K562 (cell line): Measurements from ENCODE around the gene PTRH2. TPM values are rescaled to one million over a fixed set of nuclear protein-coding genes. Genes with fewer than 3 reads are reported as not detected.
A peak's percentile ranks its signal among the peaks of the same experiment; 100 is the strongest.

Experiments used
- BCOR ChIP-seq: fragments of 450-650 bp; IDR thresholded peaks from 2 replicates; pipeline ENCODE4 v1.6.1; 2016
- EZH2 ChIP-seq: IDR thresholded peaks from 2 replicates; pipeline ENCODE4 v1.6.1; 2012; ENCODE audit warnings: low read depth, mild to moderate bottlenecking, inconsistent platforms, low read length, borderline replicate concordance
- HDAC2 ChIP-seq: fragments of 450-650 bp; IDR thresholded peaks from 2 replicates; pipeline ENCODE4 v1.6.1; 2016; ENCODE audit warnings: mild to moderate bottlenecking
- HDGF ChIP-seq: fragments of 450-650 bp; IDR thresholded peaks from 2 replicates; pipeline ENCODE4 v1.6.1; 2016
- HNRNPK ChIP-seq: fragments of 200-400 bp; formaldehyde crosslinking; IDR thresholded peaks from one replicate; pipeline ENCODE4 v1.6.1; 2018; ENCODE audit warnings: mild to moderate bottlenecking, low read depth, low read length; ENCODE audit not compliant: poor library complexity, severe bottlenecking
- IRF1 ChIP-seq: sonication (generic); formaldehyde crosslinking; IDR thresholded peaks from 2 replicates; pipeline ENCODE4 v1.8.0; 2022; ENCODE audit warnings: missing genetic modification reagents, mild to moderate bottlenecking, borderline replicate concordance
- MAFG ChIP-seq: fragments of 450-650 bp; conservative IDR thresholded peaks from 2 replicates; pipeline ENCODE4 v1.6.1; 2016; ENCODE audit warnings: missing genetic modification characterization, missing compliant biosample characterization
- MAX ChIP-seq: sonication (generic); formaldehyde crosslinking; IDR thresholded peaks from 2 replicates; pipeline ENCODE4 v1.9.0; 2022; ENCODE audit warnings: mild to moderate bottlenecking, missing genetic modification reagents
- PRPF4 ChIP-seq: fragments of 200-400 bp; formaldehyde crosslinking; IDR thresholded peaks from one replicate; pipeline ENCODE4 v1.6.1; 2017; ENCODE audit warnings: low read length, low read depth, mild to moderate bottlenecking; ENCODE audit not compliant: insufficient read depth, poor library complexity, severe bottlenecking
- SMARCA4 ChIP-seq: fragments of 450-650 bp; IDR thresholded peaks from 2 replicates; pipeline ENCODE4 v1.6.1; 2016
- SMARCA5 ChIP-seq: fragments of 450-650 bp; IDR thresholded peaks from 2 replicates; pipeline ENCODE4 v1.6.1; 2016
- TBL1XR1 ChIP-seq, 2 experiments: IDR thresholded peaks; 2 replicates each; pipeline ENCODE4 v1.6.1; 2012; ENCODE audit warnings: improper control_type of control experiment in 2 of 2, low read length in 2 of 2, mild to moderate bottlenecking in 1 of 2
- TFAP4 ChIP-seq: sonication (generic); formaldehyde crosslinking; IDR thresholded peaks from 2 replicates; pipeline ENCODE4 v1.8.0; 2022; ENCODE audit warnings: missing genetic modification reagents, mild to moderate bottlenecking, moderate library complexity, borderline replicate concordance
- ZEB2 ChIP-seq: fragments of 450-650 bp; IDR thresholded peaks from 2 replicates; pipeline ENCODE4 v1.6.1; 2016
- ZMIZ1 ChIP-seq, 2 experiments: fragments of 150-350 bp in 1 of 2; IDR thresholded peaks; 2 replicates each; pipeline ENCODE4 v1.6.1; 2012 to 2016; ENCODE audit warnings: low read depth in 2 of 2, low read length in 2 of 2, mild to moderate bottlenecking in 1 of 2, moderate library complexity in 1 of 2
- ZNF609 ChIP-seq: sonication (generic); formaldehyde crosslinking; IDR thresholded peaks from 2 replicates; pipeline ENCODE4 v1.8.1; 2023; ENCODE audit warnings: missing genetic modification reagents, mild to moderate bottlenecking, borderline replicate concordance
- ZNF655 ChIP-seq: fragments of 250-450 bp; sonication (Bioruptor Pico); IDR thresholded peaks from 2 replicates; pipeline ENCODE4 v1.5.0; 2021
- polyA plus RNA-seq, 8 experiments: library from polyadenylated mRNA; depleted of rRNA in 4 of 8; stranded (reverse) in 5 of 8; unstranded in 3 of 8; fragments of >200 nt; fragmentation: Nextera tagmentation in 2 of 8; fragmentation: Illumina TruSeq in 1 of 8; extraction: Ambion mirVana in 2 of 8; extraction: Trizol in 1 of 8; gene quantifications; 2 replicates each; pipeline versions ENCODE4 v1.2.1 to v1.2.3, GENCODE V29; 2011 to 2014; ENCODE audit warnings: inconsistent platforms in 1 of 8, missing spikeins in 1 of 8
- total RNA-seq, 7 experiments: library from RNA; depleted of rRNA in 6 of 7; stranded (reverse); fragments of >200 nt in 6 of 7; fragmentation: Illumina TruSeq in 2 of 7; extraction: Trizol in 2 of 7; gene quantifications; 2 replicates each; pipeline versions ENCODE4 v1.2.1 to v1.2.3, GENCODE V29; 2011 to 2021; ENCODE audit warnings: low replicate concordance in 1 of 7

Gene PTRH2
- total and polyA plus RNA-seq, 9 of the 15 experiments (the other 6 are each of a cell fraction or from before 2014, with no cell fraction given): 53.1 to 210 (median 126) TPM

GRCh38 chr17:59702304-59702703 lies 4.9 kb downstream of the PTRH2 start (continued):
- TF ChIP-seq IRF1: no peak
- no peak for TF ChIP-seq ZNF655 (CRISPR knock-in tag)
- no peak for TF ChIP-seq ZEB2
- TF ChIP-seq HNRNPK: no peak
- no peak for TF ChIP-seq PRPF4
- no peak for TF ChIP-seq ZNF609
- TF ChIP-seq BCOR: peak; percentile 50; the same call in 1 of the 2 replicates
- TF ChIP-seq TBL1XR1 (IDR thresholded peaks at IDR 0.05; ENCODE audit: low read length in 2 of 2): 0 out of 4 replicates have a peak, but pooled peaks of 1 of the 2 experiments have one; percentile 35
- 0 out of 2 replicates have a peak, but pooled peaks have one; percentile 14 for TF ChIP-seq MAX
- TF ChIP-seq SMARCA5: no peak
- TF ChIP-seq TFAP4 (CRISPR knock-in tag): peak; percentile 56
- no peak for TF ChIP-seq MAFG
- peak in 1 of 2 experiments; percentile 90; a peak in 2 of 4 replicates for TF ChIP-seq ZMIZ1 (IDR thresholded peaks at IDR 0.05; ENCODE audit: low read depth in 2 of 2, low read length in 2 of 2)
- TF ChIP-seq SMARCA4: peak; percentile 85
- TF ChIP-seq HDGF: 0 out of 2 replicates have a peak, but pooled peaks have one; percentile 32
- TF ChIP-seq HDAC2: 0 out of 2 replicates have a peak, but pooled peaks have one; percentile 39
- no peak for TF ChIP-seq EZH2
